Hepatic stellate cell (primary cell): Measurements from ENCODE around the gene ERVH48-1.
"Not testable (repeated sequence)": the region's sequence is repeated elsewhere in the genome, so short reads cannot be mapped to it uniquely, and the experiment has no call there.

Source experiments
- DNase-seq: peaks from one replicate; pipeline ENCODE4 v3.0.0; 2011; ENCODE audit warnings: low spot score

ERVH48-1 gene

GRCh38 chr21:42908484-42908883 is 16.9 kb downstream of the ERVH48-1 start:
- not testable (repeated sequence) for DNase-seq

- no peak for DNase-seq
These were observed 19.2 kb downstream of the ERVH48-1 start for GRCh38 chr21:42906233-42906632.

DNA sequence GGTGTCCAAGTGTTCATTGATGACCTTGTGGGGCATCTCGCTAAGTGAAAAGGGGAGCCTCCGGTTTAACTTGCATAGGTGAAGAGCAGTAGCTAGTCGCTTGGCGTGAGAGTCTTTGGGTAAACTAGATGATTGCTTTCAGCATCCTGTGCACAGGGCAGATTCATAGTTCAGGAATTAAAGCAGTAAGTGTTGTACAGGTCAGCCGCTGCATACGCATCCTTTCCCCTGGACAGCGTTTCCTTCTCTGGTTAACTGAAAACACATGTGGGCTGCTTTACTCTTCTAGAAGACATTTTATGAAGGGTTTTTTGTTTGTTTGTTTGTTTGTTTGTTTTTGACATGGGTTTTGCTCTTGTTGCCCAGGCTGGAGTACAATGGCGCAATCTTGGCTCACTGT is 20.2 kb downstream of the ERVH48-1 start:
- DNase-seq: no peak

GRCh38 chr21:42903817-42904216 is 21.6 kb downstream of the ERVH48-1 start:
- DNase-seq: no peak

DNA sequence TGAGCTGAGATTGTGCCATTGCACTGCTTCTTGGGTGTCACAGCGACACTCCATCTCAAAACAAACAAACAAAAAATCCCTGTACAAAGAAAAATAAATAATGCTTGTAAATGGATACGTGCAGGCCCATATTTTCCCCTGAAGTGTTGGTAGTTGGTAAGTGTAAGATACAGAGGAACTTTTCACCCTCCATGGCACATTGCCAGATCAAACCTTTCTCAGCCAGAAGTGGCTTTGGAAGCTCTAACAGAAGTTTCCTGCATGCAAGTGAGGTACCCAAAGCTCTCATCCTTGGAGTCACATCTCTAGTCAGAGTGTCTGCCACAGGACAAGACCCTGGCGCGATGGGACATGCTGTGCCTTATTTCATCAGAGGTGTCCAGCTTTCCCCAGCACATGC is 25.0 kb downstream of the ERVH48-1 start:
- no peak for DNase-seq

DNA sequence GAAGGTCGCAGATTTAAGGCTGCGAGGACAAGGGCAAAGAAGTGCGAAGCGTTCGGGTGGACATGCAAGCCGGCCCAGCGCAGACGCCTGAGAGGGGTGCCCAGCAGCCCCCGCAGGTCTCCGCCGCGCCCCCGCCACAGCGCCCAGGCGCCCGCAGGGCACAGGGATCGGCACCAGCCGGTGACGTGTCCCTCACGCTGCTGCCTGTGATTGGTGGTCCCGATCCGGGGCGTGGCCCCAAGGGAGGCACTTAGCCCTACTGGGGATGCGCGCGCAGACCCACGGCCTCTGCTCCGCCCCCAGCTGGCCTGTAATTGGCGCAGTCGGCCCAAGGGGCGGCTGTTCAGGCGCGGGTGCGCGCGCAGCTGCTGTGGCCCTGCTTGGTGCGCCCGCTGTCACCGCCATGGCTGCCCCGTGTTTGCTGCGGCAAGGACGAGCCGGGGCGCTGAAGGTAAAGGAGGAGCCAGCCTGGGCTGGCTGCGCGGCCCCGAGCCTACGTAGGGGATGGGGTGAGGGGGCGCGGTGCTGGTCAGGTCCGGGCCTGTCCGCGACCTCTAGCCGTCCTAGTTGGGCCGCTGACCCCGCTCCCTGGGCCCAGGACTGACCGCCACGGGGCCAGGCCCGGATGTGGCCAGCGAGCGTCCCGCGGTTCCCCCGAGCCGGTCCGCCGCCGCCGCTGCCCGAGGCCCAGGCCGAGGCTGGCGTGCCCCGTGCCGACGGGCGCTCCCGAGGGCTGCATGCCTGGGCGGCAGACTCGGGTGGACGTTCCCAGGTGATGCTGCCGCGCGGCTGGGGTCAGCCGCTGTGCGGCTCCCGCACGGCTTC is 32.3 kb downstream of the ERVH48-1 start, which contains the start of gene NDUFV3:
Gene NDUFV3 (plus strand): TSS at position 379 of the 825 bp plus-strand sequence. CDS start 25 bp downstream, at position 404.
- peak; percentile 98 for DNase-seq

GRCh38 chr21:42892582-42892930 is 32.9 kb downstream of the ERVH48-1 start:
- DNase-seq: no peak

DNA sequence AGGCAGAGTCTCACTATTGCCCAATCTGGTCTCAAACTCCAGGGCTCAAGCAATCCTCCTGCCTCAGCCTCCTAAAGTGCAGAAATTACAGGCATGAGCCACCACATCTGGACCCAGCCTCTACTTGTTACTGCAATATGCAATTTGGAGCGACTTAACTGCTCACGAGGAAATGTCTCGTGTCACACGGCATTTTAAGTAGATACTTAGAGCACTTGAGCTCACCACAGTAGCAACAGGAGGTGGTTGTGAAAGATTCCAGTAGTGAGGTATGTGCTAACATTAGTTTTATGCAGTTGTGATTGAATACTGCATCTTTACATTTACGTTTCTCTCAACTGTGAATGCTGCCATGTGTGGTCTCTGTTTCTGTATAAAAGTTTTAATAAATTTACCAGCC is 38.1 kb downstream of the ERVH48-1 start:
- DNase-seq: no peak

DNA sequence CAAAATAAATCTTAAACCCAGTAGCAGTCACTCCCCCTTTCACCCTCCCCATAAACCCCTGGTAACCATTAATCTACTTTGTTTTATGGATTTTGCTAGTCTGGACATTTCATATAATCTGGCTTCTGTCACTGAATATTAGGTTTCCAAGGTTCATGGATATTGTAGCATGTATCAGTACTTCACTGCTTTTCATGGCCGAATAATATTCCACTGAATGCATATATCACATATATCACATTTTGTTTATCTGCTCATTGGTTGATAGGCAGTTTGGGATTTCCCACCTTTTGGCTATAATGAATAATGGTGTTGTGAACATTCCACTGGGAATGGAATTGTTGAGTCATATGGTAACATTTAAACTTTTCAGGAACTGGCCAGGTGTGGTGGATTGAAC is 41.5 kb downstream of the ERVH48-1 start:
- DNase-seq: no peak

DNA sequence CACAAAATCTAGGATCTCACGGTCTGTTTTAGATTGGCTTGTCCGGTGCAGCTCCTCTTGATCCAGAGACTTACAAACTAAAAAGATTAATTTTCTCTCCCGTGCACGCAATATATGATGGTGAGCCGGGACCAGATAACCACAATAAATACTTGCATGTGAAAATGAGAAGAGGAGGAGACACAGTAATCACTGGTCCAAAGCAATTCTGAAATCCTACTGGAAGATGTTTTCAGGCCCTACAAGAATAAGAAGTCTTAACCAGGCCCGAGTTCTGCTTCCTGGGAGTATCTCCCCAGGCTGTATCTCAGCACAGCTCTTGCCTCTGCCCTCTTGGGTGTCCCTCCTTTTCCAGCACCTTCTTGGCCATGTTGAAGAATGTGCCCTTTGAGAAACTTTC is 45.1 kb downstream of the ERVH48-1 start:
- no peak for DNase-seq

DNA sequence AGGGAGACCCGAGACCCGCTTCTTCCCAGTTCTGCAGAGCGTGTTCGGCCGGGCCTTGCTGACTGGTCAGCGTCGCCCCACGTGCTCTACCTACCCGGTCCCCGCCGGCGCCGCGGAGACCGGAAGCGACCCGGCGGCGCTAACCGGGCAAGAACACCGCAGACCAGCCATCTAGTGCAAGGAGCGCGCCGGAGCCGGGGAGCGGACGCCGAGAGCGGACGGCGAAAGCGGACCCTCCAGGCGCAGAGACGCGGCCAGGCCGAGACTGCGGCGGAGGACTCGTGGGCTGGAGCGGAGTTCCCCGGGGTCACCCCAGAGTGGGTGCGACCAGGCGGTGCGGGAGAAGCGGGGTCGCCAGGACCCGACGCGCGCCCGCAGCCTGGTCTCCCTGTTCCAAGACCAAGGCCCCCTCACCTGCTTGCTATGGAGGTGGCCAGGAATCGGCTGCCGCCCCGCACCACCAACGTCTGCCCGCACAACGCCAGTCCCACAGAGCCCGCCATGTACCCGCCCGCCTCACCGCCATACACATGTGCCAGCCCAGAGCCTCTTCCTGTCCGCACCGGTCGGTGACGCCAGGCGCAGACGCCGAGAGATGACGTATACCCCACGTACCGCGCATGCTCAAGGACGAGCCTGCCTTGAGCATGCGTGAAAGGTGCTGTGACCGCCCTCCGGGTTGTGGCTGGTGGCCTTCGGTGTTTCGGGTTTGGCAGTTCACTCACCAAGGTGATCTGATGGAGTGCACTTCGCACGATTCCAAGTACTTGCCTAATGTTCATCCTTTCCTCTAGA is 46.2 kb downstream of the ERVH48-1 start, which contains the start of gene WDR4:
Gene WDR4 (minus strand): TSS at position 547 of the 795 bp plus-strand sequence. CDS start 44 bp downstream, at position 503.
- peak; percentile 100 for DNase-seq

GRCh38 chr21:42878678-42878992 is 46.8 kb downstream of the ERVH48-1 start:
- no peak for DNase-seq

- not testable (repeated sequence) for DNase-seq
These were observed 49.6 kb downstream of the ERVH48-1 start for GRCh38 chr21:42875811-42876210.

GRCh38 chr21:42873096-42873495 is 52.3 kb downstream of the ERVH48-1 start:
- no peak for DNase-seq

GRCh38 chr21:42868196-42868595 is 57.2 kb downstream of the ERVH48-1 start:
- DNase-seq: no peak
